AG04449 (cell line): ENCODE measurements around the gene PDX1.

Experiments used
- CTCF ChIA-PET: fragments of 350-600 bp; formaldehyde crosslinking; extraction: SDS; loops from one replicate; lab custom pipeline; 2021; ENCODE audit warnings: antibody characterized with exemption; lab: Yijun Ruan, JAX
- POLR2A ChIA-PET: fragments of 400-600, 350-600 bp; formaldehyde crosslinking; extraction: SDS; loops from one replicate; lab custom pipeline; 2020; ENCODE audit warnings: antibody characterized with exemption, inconsistent platforms; lab: Yijun Ruan, JAX
- DNase-seq: peaks from one replicate; pipeline ENCODE4 v3.0.0-alpha.2; 2010; ENCODE audit warnings: low read depth, low spot score
- H3K4me3 ChIP-seq: 2 replicates; pipeline ENCODE4 v1.5.1; 2011; ENCODE audit warnings: low read depth, mild to moderate bottlenecking, control low read depth, low read length
- CTCF ChIP-seq: IDR thresholded peaks from one replicate; pipeline ENCODE4 v1.5.1; 2011; ENCODE audit warnings: mild to moderate bottlenecking, moderate library complexity, low read length, control low read depth, inconsistent platforms; ENCODE audit not compliant: insufficient read depth; ENCODE audit errors: missing control alignments

PDX1 gene

GRCh38 chr13:27967736-27968315 lies 48.0 kb downstream of the PDX1 start:
- ChIA-PET CTCF (interaction anchor here (0.7 to 1.9 kb wide), 6 partner anchors 12 to 1037 kb away, joined by 3 to 8 read pairs (median 4); no protein-coding TSS in a partner anchor), POLR2A (no interaction called here)
- no peak for DNase-seq
- no peak for TF ChIP-seq CTCF
- no peak overlapping the region for H3K4me3 ChIP-seq

- H3K4me3 ChIP-seq, result no peak overlapping the region
- no peak for DNase-seq
- no peak for TF ChIP-seq CTCF
- CTCF ChIA-PET, result interaction anchor here (1.0 to 1.9 kb wide), 5 partner anchors 13 to 139 kb away, joined by 3 to 8 read pairs (median 4); no protein-coding TSS in a partner anchor
- POLR2A ChIA-PET, result no interaction called here
Observed at GRCh38 chr13:27968316-27969081, 48.7 kb downstream of the PDX1 start.

GRCh38 chr13:27969082-27969865 lies 49.5 kb downstream of the PDX1 start, which contains the start of gene CDX2:
CDX2 (minus strand) TSS chr13:27969315; CDS start chr13:27969006, 309 bp downstream.
- ChIA-PET CTCF (interaction anchor here (1.0 to 3.4 kb wide), 4 partner anchors 15 to 607 kb away, joined by 3 to 17 read pairs (median 5); no protein-coding TSS in a partner anchor), POLR2A (no interaction called here)
- H3K4me3 ChIP-seq, result no peak within 1 kb of the TSS
- no peak for TF ChIP-seq CTCF
- no peak for DNase-seq

GRCh38 chr13:27969866-27970229 lies 50.0 kb downstream of the PDX1 start:
- H3K4me3 ChIP-seq, result no peak overlapping the region
- CTCF ChIA-PET, result interaction anchor here (0.6 to 3.4 kb wide), 5 partner anchors 14 to 608 kb away, joined by 3 to 17 read pairs (median 3); no protein-coding TSS in a partner anchor
- DNase-seq, result no peak
- TF ChIP-seq CTCF, result no peak
- POLR2A ChIA-PET, result no interaction called here

- no peak for TF ChIP-seq CTCF
- ChIA-PET CTCF (interaction anchor here (0.6 to 3.4 kb wide), 7 partner anchors 10 to 608 kb away, joined by 3 to 17 read pairs (median 3); no protein-coding TSS in a partner anchor), POLR2A (interaction anchor here (0.9 kb wide), 1 partner anchor 50 kb away, joined by 3 read pairs; no protein-coding TSS in a partner anchor)
- H3K4me3 ChIP-seq, result no peak overlapping the region
- no peak for DNase-seq
Observed at GRCh38 chr13:27970382-27971235, 50.8 kb downstream of the PDX1 start.
